ENCODE results near the gene PUM1. TPM values are rescaled to one million over a fixed set of nuclear protein-coding genes. Genes with fewer than 3 reads are reported as not detected.
A peak's percentile ranks its signal among the peaks of the same experiment; 100 is the strongest.

The PUM1 gene
- total RNA-seq, 2 donors from 2014 or later: 30.9 to 32.3 TPM

- Histone ChIP-seq H3K9me3 (no peaks in the 10 kb centered on the region), H3K27me3 (no peaks in the 10 kb centered on the region), H3K36me3 (replicated peaks in 1 of 2; ENCODE audit: insufficient read depth in 1 of 2, low read depth in 2 of 2) (no peaks in the 10 kb centered on the region), H3K27ac (no peak overlapping the region), H3K4me3 (no peak overlapping the region), H3K4me1 (peaks cover 7% of the 10 kb centered on the region)
- 75 to 85% methylated on average over 8 to 10 of the region's 10 CpGs for WGBS, 2 donors
- ATAC-seq (no peak), DNase-seq (no peak)
- TF ChIP-seq POLR2A (IDR thresholded peaks at IDR 0.05) (no peak), CTCF (IDR thresholded peaks at IDR 0.05) (no peak)
- intact Hi-C loops (cut with DNase I): no loop called here
These were observed 174.9 kb downstream of the PUM1 start for GRCh38 chr1:30890502-30891226.

GRCh38 chr1:30889511-30889910, 176.0 kb downstream of the PUM1 start:
- Histone ChIP-seq H3K4me1 (peaks cover 7% of the 10 kb centered on the region), H3K4me3 (no peak overlapping the region), H3K9me3 (no peaks in the 10 kb centered on the region), H3K27ac (no peak overlapping the region), H3K27me3 (no peaks in the 10 kb centered on the region), H3K36me3 (replicated peaks in 1 of 2; ENCODE audit: insufficient read depth in 1 of 2, low read depth in 2 of 2) (no peaks in the 10 kb centered on the region)
- no peak for ATAC-seq
- 94 to 98% methylated on average over 5 of the region's 5 CpGs for WGBS, 2 donors
- no peak for DNase-seq
- no peak for TF ChIP-seq CTCF (IDR thresholded peaks at IDR 0.05)
- TF ChIP-seq POLR2A (IDR thresholded peaks at IDR 0.05): no peak
- intact Hi-C loops (cut with DNase I): no loop called here

GRCh38 chr1:30888975-30889374, 176.5 kb downstream of the PUM1 start:
- TF ChIP-seq POLR2A (IDR thresholded peaks at IDR 0.05) (no peak), CTCF (IDR thresholded peaks at IDR 0.05) (no peak)
- intact Hi-C loops (cut with DNase I): no loop called here
- Histone ChIP-seq H3K4me3 (no peak overlapping the region), H3K27me3 (no peaks in the 10 kb centered on the region), H3K36me3 (replicated peaks in 1 of 2; ENCODE audit: insufficient read depth in 1 of 2, low read depth in 2 of 2) (no peaks in the 10 kb centered on the region), H3K27ac (no peak overlapping the region), H3K4me1 (peaks cover 7% of the 10 kb centered on the region), H3K9me3 (no peaks in the 10 kb centered on the region)
- ATAC-seq (no peak), DNase-seq (no peak)
- 83 to 100% methylated on average over 2 to 3 of the region's 3 CpGs for WGBS, 2 donors

GRCh38 chr1:30888391-30888790, 177.1 kb downstream of the PUM1 start:
- no peaks in the 10 kb centered on the region for H3K36me3 ChIP-seq (replicated peaks in 1 of 2; ENCODE audit: insufficient read depth in 1 of 2, low read depth in 2 of 2)
- H3K9me3 ChIP-seq: no peaks in the 10 kb centered on the region
- ATAC-seq: peak; percentile 45
- intact Hi-C loops (cut with DNase I): no loop called here
- no peaks in the 10 kb centered on the region for H3K27me3 ChIP-seq
- 39 to 48% methylated on average over 6 to 8 of the region's 8 CpGs for WGBS, 2 donors
- peak in 3 of 4 donors; percentile 17 to 39 (median 31) for DNase-seq
- peaks cover 7% of the 10 kb centered on the region for H3K4me1 ChIP-seq
- H3K4me3 ChIP-seq: no peak overlapping the region
- TF ChIP-seq POLR2A (IDR thresholded peaks at IDR 0.05) (no peak), CTCF (IDR thresholded peaks at IDR 0.05) (no peak)
- H3K27ac ChIP-seq: no peak overlapping the region
